ENCODE results near the gene FMN2.
"Not testable (repeated sequence)": the region's sequence is repeated elsewhere in the genome, so short reads cannot be mapped to it uniquely, and the experiment has no call there.

FMN2 gene

DNA sequence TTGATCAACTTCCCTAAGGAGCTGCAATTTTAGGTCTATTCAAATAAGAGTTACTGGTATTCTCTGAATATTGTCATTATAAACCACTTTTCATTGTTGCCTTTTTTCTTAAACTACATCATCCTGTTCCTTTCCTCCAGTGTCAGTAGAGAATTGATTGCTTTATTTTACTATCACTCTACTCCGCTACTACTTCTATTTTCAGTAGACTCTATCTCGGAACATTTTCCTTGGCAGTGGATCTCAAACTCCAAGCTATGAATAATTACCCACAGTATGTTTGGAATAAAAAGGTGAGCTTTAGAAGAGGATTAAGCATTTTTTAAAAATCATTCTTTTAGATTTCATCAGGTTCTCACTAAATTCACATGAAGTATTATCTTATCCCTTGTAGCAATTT lies 295.4 kb downstream of the FMN2 start:
- H3K4me3 ChIP-seq (ENCODE audit: low read depth, low read length): no peak overlapping the region

GRCh38 chr1:240391660-240392260 lies 300.1 kb downstream of the FMN2 start:
- no peak for DNase-seq (ENCODE audit: low read depth)
- no peak overlapping the region for H3K4me3 ChIP-seq (ENCODE audit: low read depth, low read length)

More for the DNA sequence above, 295.4 kb downstream of the FMN2 start:
- no peak for DNase-seq (ENCODE audit: low read depth)

- no peak for DNase-seq (ENCODE audit: low read depth)
Observed at GRCh38 chr1:240394353-240394752, 302.7 kb downstream of the FMN2 start.

GRCh38 chr1:240395336-240395735 lies 303.7 kb downstream of the FMN2 start:
- H3K4me3 ChIP-seq (ENCODE audit: low read depth, low read length): no peak overlapping the region
- no peak for DNase-seq (ENCODE audit: low read depth)

More at GRCh38 chr1:240394353-240394752, 302.7 kb downstream of the FMN2 start:
- no peak overlapping the region for H3K4me3 ChIP-seq (ENCODE audit: low read depth, low read length)

DNA sequence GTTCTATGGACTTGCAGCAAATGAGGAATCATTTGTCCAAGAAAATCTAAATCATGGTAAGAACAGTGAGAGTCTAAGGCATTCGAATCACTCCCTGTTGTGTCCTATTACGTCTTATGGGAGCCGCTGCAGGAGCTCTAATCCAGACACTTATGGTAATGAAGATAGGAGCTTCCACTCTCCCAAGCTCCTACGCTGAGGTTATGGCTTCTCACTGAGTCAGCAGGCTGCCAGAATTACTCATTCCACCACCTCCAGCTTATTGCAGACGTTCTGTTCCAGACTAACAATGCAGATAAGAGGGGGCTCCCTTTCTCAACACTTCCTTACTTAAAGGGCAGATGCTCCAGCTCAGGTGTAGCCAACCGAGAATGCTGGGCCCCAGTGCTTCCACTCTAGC lies 307.7 kb downstream of the FMN2 start:
- no peak overlapping the region for H3K4me3 ChIP-seq (ENCODE audit: low read depth, low read length)
- peak; percentile 94 for DNase-seq (ENCODE audit: low read depth)

- H3K4me3 ChIP-seq (ENCODE audit: low read depth, low read length): no peak overlapping the region
- no peak for DNase-seq (ENCODE audit: low read depth)
Observed at GRCh38 chr1:240401731-240402130, 310.0 kb downstream of the FMN2 start.

- no peak for DNase-seq (ENCODE audit: low read depth)
- no peak overlapping the region for H3K4me3 ChIP-seq (ENCODE audit: low read depth, low read length)
Observed at GRCh38 chr1:240402326-240402725, 310.6 kb downstream of the FMN2 start.

DNA sequence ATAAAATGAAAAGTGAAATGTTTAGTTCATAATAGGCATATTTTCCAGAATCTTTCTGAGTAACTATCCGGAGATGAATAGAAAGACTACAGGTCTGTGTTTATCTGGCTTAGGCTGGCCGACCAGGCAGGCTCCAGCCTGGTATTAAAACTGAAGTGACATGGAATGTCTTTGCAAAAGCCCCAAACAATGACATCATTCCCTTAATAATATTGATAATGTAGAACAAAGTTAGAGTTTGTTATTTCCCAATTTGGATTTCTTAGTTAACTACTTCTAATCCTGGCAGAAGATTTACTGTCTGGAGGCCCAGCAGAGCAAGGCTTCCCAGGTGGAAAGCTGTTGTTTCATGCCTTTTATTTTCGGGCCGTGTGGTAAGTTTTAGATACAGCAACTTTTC lies 312.6 kb downstream of the FMN2 start:
- no peak overlapping the region for H3K4me3 ChIP-seq (ENCODE audit: low read depth, low read length)
- no peak for DNase-seq (ENCODE audit: low read depth)

DNA sequence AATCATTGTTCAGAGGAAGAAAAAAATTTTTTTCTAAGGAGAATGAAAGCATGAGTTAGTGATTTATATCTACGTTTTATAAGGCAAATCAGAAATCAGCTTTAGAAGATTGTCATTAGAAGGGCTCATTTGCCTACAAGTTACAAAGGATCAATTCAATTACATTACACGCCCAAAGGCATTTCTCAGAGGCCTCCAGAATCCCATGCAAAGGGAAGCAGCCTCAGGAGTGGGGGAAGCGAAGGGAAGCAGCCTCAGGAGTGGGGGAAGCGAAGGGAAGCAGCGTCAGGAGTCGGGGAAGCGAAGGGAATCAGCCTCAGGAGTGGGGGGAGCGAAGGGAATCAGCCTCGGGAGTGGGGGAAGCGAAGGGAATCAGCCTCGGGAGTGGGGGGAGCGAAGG lies 314.1 kb downstream of the FMN2 start:
- H3K4me3 ChIP-seq (ENCODE audit: low read depth, low read length): no peak overlapping the region
- DNase-seq (ENCODE audit: low read depth): no peak

GRCh38 chr1:240407407-240407806 lies 315.7 kb downstream of the FMN2 start:
- DNase-seq (ENCODE audit: low read depth): no peak

DNA sequence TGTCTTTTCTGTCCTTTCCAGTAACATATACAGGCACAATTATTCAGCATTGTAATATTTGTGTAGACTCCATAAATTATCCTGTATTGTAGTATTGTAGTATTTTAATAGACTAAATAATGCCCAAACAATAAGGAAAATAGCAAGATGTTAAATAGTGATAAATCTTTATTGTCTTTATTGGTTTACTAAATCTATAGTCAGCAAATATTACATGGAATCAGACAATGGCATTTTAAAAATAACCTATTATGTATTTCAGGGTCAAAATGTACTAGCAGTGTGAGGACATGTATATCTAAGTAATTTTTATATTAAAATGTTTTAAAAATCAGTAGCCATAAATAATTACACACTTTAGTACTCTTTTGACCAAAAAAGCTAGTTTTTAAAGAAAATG lies 317.9 kb downstream of the FMN2 start:
- no peak for DNase-seq (ENCODE audit: low read depth)
- no peak overlapping the region for H3K4me3 ChIP-seq (ENCODE audit: low read depth, low read length)

More at GRCh38 chr1:240407407-240407806, 315.7 kb downstream of the FMN2 start:
- no peak overlapping the region for H3K4me3 ChIP-seq (ENCODE audit: low read depth, low read length)

GRCh38 chr1:240413732-240414131 lies 322.0 kb downstream of the FMN2 start:
- H3K4me3 ChIP-seq (ENCODE audit: low read depth, low read length): no peak overlapping the region
- DNase-seq (ENCODE audit: low read depth): no peak

DNA sequence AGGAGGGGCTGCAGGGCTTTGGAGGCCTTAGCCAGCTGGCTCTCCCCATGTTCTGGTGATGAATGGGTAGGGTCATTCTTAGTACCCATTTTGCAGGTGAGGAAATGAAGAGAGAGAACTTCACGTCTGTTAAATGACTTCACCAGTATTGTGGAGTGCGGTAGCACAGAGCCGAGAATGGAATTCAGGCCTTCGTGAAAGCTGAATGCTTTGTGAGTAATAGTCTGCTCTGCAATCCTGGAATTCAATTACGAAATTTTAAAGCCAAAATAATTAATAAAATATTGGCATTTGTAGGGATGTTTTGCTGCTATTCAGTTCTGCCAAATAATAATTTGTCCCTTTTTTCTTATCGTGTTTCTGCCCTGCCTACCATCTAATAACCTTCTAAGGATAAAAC lies 322.6 kb downstream of the FMN2 start:
- peak; percentile 65 for DNase-seq (ENCODE audit: low read depth)
- H3K4me3 ChIP-seq (ENCODE audit: low read depth, low read length): no peak overlapping the region

DNA sequence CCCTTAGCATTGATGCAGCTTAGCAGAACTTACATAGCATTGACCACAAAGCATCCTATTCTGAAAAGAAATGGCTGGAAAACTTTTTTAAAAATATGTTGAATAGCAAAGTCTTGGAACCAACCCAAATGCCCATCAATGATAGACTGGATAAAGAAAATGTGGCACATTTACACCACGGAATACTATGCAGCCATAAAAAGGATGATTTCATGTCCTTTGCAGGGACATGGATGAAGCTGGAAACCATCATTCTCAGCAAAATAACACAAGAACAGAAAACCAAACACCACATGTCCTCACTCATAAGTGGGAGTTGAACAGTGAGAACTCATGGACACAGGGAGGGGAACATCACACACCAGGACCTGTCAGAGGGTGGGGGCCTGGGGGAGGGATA lies 323.3 kb downstream of the FMN2 start:
- not testable (repeated sequence) for H3K4me3 ChIP-seq (ENCODE audit: low read depth, low read length); DNase-seq (ENCODE audit: low read depth)

DNA sequence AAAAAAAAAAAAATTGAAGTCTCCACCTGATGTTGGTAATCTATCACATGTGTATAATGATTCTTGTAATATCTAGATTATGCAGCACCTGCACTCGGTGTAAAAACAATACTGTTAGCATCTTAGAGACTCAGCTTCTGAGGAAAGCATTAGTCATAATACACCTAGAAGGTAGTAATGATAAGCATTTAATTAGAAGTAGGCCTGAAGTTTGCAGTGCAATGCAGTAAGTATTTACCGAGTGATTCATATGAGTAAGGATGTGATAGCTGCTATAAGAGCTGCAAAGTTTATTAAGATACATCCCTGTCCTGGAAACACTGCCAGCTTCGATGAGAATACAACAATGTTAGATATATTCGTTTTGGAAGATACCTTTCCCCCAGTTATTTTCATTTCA lies 323.8 kb downstream of the FMN2 start:
- DNase-seq (ENCODE audit: low read depth): no peak
- H3K4me3 ChIP-seq (ENCODE audit: low read depth, low read length): no peak overlapping the region

- DNase-seq (ENCODE audit: low read depth): no peak
Observed at GRCh38 chr1:240417317-240417716, 325.6 kb downstream of the FMN2 start.

DNA sequence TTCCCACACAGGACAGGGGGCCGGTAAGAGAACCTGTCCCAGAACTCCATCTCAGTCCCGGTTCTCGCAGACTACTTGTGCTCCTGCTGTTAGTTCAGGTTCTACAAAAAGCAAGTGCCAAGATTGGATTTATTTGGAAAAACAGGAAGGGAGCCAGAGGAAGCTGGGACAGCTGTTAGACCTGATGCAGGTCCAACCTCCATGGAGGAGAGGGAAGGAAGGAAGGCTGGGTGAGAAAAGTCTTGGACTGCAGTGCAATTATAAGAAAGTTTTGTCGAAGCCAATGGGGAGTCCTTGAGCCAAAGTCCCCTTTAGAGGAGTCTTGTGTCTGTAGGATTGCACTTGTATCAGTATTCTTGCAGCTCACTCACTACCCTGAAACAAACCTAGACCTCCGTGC lies 329.1 kb downstream of the FMN2 start:
- H3K4me3 ChIP-seq (ENCODE audit: low read depth, low read length): no peak overlapping the region
- no peak for DNase-seq (ENCODE audit: low read depth)

More at GRCh38 chr1:240417317-240417716, 325.6 kb downstream of the FMN2 start:
- no peak overlapping the region for H3K4me3 ChIP-seq (ENCODE audit: low read depth, low read length)

- H3K4me3 ChIP-seq (ENCODE audit: low read depth, low read length): no peak overlapping the region
- DNase-seq (ENCODE audit: low read depth): no peak
Observed at GRCh38 chr1:240423246-240423924, 331.7 kb downstream of the FMN2 start.

DNA sequence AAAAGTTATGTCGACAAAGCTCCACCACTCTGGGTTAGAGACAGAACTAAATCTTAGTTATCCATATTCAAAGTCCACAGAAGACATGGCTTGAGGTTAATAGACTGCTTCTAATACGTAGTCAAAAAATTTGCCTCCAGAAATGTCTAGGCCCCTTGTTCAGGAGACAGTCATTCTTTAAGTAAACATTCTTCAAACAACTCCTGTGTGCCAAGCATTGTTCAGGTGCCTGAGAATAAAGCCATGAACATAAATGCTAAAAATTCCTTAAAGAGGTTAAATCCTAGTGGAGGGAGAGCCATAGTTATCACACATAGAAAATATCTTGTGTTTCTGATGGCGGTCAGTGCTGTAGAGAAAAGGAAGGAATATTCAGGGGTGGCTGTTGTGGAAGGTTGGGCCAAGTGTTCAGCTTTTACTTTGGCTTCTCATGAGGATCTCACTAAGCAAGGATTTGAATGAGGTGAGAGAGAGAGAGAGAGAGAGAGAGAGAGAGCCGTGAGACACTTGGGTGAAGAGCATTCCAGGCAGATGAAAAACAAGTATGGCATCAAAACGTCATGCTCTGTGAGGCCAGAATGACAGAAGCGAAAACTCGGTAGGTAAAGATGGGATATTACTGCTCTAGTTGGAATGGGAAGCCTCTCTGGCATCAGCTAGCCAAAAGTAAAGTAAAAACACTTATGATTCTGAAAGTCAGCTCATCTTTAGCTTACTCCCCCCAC lies 333.2 kb downstream of the FMN2 start:
- no peak for DNase-seq (ENCODE audit: low read depth)
- no peak overlapping the region for H3K4me3 ChIP-seq (ENCODE audit: low read depth, low read length)

GRCh38 chr1:240426051-240426450 lies 334.4 kb downstream of the FMN2 start:
- no peak for DNase-seq (ENCODE audit: low read depth)
- no peak overlapping the region for H3K4me3 ChIP-seq (ENCODE audit: low read depth, low read length)
